ENCODE results near the gene AJAP1. TPM values are rescaled to one million over a fixed set of nuclear protein-coding genes. Genes with fewer than 3 reads are reported as not detected.
"Not testable (repeated sequence)": the region's sequence is repeated elsewhere in the genome, so short reads cannot be mapped to it uniquely, and the experiment has no call there.

Gene AJAP1
- total RNA-seq, 1 experiment from 2014 or later: 0.68 TPM

DNA sequence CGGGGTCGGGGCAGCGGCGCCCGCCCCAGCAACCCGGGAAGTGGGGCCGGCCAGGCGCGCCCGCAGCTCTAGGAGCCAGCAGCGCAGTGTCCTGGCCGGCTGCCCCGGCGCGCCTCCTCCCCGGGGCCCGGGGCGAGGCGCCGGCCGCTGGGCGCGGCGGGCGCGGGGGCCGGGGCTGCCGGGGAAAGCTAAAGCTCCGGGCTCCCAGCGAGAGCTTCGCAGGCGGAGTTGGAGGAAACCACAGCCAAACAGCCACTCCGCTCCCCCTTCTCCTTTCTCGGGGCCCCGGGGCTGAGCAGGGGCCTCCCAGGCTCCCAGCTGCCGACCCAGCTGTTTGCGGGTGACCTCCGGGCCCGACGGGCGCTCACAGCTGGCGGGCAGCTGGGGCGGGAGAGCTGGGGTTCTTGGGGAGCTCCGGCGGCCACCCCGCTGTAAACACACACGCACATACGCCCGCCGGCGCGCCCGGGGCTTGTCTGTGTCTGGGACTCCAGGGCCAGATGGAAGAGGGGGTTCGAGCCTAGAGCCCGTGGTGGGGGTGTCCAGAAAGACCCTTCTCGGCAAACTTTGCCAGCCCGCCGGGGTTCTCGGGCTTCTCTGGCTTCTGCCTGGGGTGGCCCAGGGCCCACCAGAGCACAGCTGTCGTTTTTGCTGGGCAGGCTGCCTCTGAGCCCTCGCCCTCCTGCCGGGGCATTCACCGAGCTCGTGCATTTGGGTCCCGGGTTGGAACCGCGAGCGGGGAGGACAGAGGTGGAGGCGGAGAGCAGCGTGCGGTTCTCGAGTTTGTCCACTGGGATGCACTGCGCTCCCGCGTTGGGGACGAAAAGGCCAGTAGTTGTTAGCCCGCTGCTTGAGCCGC, 1.5 kb downstream of the AJAP1 start:
- peak; percentile 40 for DNase-seq (ENCODE audit: low spot score)
- in situ Hi-C loops (cut with HindIII; ENCODE audit: low sequenced_read_pairs): no loop called here

DNA sequence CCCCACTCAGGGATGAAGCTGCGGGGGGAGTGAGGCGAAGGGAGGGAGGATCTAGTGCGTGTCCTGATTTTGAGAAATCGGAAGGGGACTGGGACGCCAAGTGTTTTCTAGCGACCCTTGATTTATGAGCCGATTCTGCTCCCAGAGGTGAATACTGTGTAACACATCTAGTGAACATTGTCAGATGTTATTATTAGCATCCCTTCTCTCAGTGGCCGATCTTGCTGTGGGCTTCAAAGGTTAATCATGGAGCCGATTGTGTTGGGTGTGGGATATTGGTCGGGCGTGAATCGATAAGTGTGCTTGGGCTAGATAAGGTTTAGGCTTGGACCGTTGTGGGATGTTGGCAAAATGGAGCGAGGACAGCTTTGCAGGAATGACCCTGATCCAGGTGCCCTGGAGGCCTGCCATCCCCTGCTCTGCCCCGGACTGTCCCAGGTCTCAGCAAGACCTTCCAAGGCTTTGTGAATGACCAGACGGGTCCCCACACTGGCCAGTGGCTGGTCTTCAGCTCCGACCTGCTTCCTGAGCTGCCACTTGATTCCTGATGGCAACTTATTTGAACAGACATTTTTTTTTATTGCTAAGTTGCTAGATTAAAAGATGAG, 2.2 kb downstream of the AJAP1 start:
- in situ Hi-C loops (cut with HindIII; ENCODE audit: low sequenced_read_pairs): no loop called here

DNA sequence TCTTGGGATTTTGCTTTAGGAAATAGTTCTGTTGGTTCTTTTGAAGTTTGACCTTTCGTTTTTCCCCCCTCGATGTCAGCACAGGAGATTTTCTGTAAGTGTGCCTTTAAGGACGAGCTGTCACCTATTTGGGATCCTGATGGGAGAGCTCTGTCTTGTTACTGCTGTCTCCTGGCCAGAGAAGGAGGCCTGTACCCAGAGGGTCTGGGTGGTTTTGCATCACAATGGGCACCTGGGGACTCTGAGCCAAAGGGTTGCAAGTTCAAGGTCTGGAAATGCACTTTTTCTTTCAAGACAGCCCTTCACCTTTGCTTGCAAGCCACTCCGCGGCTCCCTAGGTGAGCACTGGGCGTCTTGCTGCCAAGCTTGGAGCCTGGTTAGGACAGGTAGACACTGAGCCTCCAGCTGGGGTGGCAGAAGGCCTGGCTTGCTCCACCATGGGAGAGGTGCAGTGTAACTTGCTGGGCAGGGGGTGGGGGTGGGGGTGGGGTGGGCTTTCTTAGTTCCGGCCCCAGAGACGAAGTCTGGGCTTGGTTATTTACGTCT, 2.9 kb downstream of the AJAP1 start:
- in situ Hi-C loops (cut with HindIII; ENCODE audit: low sequenced_read_pairs): no loop called here

More for the DNA sequence above, 2.2 kb downstream of the AJAP1 start:
- DNase-seq (ENCODE audit: low spot score): no peak

DNA sequence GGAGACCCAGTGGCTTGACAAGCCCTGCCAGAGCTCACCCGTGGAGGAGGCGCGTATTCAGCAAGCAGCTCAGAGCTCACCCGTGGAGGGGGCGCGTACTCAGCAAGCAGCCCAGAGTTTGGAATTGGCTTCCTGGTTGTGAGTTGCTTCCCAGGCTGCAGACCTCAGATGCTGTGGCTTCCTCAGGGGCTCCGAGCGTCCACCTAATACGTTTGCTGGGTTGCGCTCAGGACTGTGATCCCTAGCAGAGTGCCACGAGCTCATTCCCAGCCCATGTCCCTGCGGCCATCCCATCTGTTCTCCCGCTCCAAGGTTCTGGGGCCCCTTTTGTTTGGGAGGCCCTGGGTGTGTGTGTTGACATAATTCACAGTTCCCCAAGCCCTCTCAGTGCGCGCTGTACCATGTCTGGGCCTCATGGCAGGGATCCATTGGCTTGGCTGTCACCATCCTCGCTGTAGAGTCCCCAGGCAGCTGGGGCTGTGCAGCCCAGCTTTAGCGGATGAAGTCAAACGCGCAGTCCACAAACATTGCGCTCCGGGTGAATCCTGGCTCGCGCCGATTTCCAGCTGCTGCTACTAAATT, 3.6 kb downstream of the AJAP1 start:
- in situ Hi-C loops (cut with HindIII; ENCODE audit: low sequenced_read_pairs): no loop called here
- no peak for DNase-seq (ENCODE audit: low spot score)

More for the DNA sequence above, 2.9 kb downstream of the AJAP1 start:
- no peak for DNase-seq (ENCODE audit: low spot score)

DNA sequence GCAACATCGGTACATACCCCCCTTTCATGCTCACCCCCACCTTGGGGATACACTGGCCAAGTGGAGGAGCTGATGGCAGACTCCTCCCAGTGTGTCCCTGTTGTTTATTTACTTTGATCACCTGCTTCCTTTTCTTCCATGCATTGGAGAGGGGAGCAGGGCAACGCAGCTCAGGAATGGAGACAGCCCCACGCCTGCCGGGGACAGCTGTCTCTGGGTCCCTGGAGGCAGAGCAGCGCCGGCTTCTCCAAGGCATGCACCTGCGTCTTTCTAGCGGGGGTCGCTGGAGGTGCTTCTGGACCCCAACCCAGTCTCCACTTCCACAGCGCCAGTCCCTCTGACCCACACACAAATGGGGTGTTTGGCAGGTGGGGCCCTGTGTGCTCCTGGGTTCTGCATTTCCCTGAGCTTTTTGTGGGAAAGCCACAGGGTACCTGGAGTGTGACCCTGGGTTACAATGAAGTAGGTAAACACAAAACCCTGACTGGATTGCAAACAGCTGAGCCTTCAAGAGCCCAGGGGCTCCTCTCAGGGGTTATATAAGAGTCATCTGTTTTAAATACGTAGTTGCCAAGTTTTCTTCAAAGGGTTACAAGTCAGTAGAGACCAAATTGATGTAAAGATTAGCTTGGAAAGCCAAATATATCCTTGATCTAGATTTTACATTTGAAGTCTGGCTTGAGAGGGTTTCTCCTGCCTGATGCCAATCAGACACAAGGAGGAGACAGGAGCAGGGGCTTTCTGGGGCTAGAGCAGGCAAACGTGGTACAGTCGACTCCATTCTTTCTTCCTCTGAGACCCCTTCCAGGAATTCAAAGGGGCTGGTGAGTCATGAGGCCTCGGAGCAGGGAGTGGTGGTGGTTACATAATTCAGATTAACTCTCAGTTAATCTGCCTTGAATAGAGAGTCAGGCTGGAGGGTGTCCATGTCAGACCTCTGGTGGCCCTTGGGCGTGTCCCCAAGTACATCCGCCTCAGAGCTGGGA, 4.5 kb downstream of the AJAP1 start:
- in situ Hi-C loops (cut with HindIII; ENCODE audit: low sequenced_read_pairs): no loop called here
- DNase-seq (ENCODE audit: low spot score): no peak

DNA sequence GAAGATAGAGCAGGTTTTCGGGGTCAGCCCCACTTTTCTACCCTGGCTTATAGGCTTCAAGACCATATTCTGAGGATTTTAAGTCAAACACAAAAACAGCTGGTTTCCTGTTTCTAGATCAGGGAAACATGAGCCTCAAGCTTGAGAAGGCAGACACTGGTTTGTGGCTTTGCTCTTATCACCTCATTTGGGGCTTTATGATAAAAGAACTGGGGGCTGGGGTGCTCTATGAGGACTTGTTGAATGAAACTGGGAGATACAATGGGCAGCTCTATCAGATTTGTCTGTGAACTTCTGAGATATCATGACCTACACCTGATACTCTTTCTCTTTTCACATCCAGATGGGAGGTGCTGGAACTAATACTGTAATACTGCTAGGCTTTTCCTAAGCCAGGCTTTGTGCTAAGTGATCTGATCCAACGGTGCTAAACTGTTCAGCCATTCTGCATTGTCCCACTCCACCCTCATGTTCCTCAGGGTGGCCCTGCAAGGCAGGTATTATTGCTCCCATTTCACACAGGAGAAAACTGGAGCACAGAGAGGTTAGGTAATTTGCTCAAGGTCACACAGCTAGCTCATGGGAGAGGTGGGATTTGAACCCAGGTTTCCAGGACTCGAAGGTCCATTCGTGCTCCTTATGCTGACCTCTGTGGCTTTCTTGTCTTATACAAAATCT, 6.6 kb downstream of the AJAP1 start:
- in situ Hi-C loops (cut with HindIII; ENCODE audit: low sequenced_read_pairs): no loop called here
- no peak for DNase-seq (ENCODE audit: low spot score)

DNA sequence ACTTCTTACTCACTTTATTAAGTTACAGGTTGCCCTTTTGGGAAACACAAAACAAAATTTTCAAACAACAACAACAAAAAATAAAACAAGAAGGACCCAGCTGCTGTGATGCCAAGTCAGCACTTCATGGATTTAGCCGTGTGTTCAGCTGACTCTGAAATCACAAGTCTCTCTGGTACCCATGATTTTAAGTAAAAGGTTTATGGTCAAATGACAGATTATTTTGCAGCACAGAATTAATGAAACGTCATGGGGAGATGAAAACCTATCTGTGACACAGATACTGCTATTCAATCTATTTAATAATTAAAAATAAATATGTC, 7.1 kb downstream of the AJAP1 start:
- in situ Hi-C loops (cut with HindIII; ENCODE audit: low sequenced_read_pairs): no loop called here

DNA sequence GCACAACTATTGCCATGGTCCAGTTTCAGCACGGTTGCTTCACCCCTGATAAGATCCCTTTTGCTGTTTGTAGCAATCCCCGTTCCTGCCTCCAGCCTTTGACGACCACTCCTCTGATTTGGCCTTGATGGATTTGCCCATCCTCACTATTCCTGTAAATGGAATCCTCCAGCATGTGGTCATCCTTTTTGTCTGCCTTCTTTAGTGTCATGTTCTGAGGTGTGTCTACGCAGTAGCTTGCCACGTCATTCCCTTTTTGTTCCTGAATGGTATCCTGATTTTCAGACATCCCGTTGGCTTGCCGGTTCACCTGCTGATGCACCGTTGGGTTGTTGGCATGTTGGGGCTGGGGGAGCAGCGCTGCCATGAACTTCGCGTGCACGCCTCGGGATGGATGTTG, 7.8 kb downstream of the AJAP1 start:
- no peak for DNase-seq (ENCODE audit: low spot score)
- in situ Hi-C loops (cut with HindIII; ENCODE audit: low sequenced_read_pairs): no loop called here

More for the DNA sequence above, 7.1 kb downstream of the AJAP1 start:
- no peak for DNase-seq (ENCODE audit: low spot score)

DNA sequence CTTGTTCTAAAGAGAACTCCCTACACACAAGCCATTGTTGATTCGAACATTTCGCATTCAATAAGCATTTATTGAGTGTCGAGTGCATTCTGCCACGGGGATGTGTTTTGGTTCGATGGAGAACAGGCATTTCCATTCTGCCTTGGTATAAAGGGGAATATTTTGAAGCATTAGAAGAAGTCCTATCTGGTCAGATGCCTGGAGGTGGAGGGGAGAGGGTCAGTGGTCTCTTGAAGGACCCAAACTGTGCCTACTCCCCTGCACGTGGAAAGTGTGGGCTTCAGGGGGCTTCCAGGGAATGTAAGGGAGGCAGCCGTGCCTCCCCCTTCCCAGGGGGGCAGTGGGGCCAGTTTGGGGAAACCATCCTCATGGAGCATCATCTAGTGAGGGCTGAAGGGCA, 8.3 kb downstream of the AJAP1 start:
- in situ Hi-C loops (cut with HindIII; ENCODE audit: low sequenced_read_pairs): no loop called here
- no peak for DNase-seq (ENCODE audit: low spot score)

DNA sequence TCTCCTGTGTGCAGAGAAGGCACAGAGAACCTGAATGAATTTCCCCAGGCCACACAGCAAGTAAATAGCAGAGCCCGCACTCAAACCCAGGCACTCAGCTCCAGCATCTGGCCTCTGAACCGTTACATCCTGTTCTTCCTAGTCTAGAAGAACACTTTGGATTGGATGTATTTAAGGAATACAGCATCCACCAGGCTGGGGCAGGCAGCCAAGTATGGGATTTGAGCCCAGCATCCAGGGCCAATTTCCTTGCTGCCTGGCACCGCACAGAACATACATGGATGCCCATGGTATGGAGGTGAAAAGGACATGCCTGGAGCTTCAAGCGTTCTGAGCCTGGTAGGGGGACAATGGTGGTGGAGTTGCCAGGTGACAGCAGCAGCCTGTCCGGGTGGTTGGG, 9.7 kb downstream of the AJAP1 start:
- in situ Hi-C loops (cut with HindIII; ENCODE audit: low sequenced_read_pairs): no loop called here
- no peak for DNase-seq (ENCODE audit: low spot score)

DNA sequence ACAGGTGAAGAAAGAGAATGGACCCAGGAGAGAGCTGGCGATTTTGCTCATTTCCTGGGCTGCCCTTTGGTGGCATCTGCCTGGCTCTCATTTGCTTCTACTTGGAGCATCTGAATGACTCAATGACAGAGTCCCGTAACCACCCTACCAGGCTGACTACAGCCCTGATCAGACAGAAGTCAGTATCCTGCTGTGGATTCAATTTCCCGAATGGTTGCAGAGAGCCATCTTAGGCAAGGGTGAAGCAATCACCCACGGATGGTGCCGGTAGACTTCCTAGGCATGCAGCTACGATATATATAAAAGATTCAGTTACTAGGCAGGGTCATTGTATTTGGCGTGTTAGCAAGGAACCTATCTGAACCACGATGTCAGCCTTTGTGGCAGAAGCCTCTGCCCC, 10.2 kb downstream of the AJAP1 start:
- in situ Hi-C loops (cut with HindIII; ENCODE audit: low sequenced_read_pairs): no loop called here
- DNase-seq (ENCODE audit: low spot score): no peak

DNA sequence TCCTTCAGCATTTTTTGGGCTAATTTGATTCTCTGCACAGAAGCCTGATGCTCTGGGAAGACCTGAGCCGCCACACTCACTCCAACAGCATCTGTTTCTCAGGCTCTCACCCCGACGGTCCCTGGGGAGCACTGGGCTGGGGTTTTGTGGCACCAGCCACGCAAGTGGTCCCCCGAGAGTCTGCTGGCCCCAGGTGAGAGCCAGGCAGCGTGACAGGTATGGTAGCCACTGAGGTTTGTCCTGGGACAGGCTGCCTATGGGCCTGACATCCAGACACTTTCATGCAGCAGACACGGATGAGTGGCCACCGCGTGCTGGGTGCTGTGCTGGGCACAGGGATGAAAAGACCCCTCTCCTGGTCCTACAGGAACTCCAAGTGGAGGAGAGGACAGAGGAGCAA, 11.0 kb downstream of the AJAP1 start:
- in situ Hi-C loops (cut with HindIII; ENCODE audit: low sequenced_read_pairs): no loop called here
- DNase-seq (ENCODE audit: low spot score): no peak

DNA sequence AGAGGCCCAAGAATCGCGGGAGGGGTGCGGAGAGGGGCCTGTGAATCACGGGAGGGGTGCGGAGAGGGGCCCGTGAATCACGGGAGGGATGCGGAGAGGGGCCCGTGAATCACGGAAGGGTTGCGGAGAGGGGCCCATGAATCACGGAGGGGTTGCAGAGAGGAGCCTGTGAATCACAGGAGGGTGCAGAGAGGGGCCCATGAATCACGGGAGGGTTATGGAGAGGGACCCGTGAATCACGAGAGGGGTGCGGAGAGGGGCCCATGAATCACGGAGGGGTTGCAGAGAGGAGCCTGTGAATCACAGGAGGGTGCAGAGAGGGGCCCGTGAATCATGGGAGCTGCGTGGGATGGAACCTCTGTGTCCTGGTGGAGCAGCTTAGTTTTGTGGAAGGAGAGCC, 12.3 kb downstream of the AJAP1 start:
- DNase-seq (ENCODE audit: low spot score); in situ Hi-C loops (cut with HindIII; ENCODE audit: low sequenced_read_pairs): not testable (repeated sequence)

DNA sequence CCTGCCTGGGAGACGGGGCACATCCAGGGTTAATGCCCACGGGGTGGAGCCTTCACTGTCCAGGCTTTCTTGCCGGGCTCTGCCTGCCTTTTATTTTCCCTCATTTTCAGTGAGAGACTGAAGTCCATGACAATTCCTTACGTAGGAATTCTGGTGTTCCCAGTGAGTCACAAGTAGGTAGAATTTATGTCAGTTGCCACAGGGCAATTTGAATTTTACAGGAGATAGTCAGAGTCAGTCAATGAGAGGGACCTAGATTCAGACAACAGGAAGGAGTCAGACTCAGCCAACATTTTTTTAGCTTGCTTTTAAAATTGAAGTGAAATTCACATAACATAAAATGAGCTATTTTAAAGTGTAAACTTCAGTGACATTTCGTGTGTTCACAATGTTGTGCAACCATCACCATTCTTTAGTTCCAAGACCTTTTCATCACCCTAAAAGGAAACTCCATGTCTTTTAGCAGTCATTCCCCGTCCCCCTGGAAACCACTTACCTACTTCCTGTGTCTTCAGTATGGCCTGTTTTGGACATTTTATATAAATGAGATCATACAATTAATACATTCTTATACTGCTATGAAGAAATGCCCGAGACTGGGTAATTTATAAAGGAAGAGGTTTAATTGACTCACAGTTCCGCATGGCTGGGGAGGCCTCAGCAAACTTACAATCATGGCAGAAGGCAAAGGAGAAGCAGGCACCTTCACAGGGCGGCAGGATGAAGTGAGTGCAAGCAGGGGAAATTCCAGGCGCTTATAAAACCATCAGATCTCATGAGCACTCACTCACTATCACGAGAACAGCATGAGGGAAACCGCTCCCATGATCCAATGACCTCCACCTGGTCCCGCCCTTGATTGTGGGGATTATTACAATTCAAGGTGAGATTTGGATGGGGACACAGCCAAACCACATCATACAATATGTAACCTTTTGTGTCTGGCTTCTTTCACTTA, 14.6 kb downstream of the AJAP1 start:
- in situ Hi-C loops (cut with HindIII; ENCODE audit: low sequenced_read_pairs): no loop called here
- DNase-seq (ENCODE audit: low spot score): no peak

DNA sequence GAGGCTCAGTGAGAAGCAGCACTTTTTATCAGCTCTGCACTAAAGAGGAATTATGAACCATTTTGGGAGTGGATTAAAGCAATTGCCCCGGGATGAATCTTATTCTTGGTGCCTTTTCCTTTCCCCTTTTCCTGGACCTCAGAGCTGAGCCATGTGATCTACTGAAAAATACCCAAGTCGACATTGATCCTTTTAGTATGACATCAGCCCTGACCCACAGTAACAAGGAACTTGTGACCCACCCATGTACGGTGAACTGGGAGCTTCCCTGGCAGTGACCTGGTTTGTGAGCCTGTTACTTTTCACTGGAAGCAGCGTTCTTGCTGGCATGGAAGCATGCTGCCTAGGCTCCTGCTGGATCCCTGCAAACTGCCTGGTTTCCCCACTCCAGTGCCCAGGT, 15.9 kb downstream of the AJAP1 start:
- DNase-seq (ENCODE audit: low spot score): no peak
- in situ Hi-C loops (cut with HindIII; ENCODE audit: low sequenced_read_pairs): no loop called here

DNA sequence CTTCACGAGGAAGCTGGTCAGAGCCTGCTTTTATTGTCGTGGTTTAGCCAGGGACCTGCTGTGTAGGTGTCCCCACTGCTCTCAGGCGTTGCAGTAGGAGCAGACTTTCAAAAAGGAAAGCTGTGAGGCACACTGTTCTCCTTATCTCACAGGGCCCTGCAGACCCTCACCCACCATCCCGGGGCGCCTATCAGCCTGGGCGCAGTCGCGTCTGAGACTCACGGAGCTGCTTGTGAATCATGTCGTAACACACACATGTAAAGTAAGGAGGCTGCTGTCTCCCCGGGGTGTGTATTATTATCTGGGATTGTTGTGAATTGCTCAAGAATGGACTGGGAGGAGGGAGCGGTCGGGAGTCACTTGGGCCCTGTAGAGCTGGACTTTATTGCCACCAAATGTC, 17.4 kb downstream of the AJAP1 start:
- in situ Hi-C loops (cut with HindIII; ENCODE audit: low sequenced_read_pairs): no loop called here

DNA sequence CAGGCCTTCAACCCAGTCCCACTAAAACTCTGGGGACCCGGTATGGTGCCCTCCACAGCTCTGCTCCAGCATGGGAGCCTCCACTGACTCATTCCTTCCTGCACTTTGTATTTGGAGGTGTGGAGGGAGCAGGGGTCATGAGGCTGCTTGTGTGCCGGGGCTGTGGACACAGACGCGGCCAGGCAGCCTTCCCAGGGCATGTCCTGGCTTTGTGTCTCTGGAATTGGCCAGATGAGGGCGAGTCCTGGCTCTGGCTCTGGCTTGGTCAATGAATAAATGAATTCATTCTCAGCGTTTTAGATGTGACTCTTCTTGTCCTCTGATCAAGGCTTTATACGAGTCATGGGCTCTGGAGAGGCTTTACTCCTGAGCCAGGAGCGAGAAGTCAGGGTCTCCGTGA, 19.1 kb downstream of the AJAP1 start:
- in situ Hi-C loops (cut with HindIII; ENCODE audit: low sequenced_read_pairs): no loop called here
- no peak for DNase-seq (ENCODE audit: low spot score)

More for the DNA sequence above, 17.4 kb downstream of the AJAP1 start:
- no peak for DNase-seq (ENCODE audit: low spot score)

DNA sequence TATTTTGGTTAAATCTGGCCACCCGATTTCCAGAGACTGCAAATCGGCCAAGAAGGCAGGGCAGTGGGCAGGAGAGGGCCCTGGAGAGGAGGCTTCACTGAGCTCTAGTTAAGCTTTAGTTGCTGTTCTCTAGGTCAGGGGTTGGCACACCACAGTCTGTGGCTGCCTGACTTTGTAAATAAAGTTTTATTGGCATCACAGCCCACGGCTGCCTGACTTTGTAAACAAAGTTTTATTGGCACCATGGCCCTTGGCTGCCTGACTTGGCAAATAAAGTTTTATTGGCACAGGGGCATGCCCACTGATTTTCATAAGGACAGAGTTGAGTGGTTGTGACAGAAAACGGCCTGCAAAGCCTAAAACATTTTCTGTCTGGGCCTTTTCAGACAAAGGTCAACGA, 19.7 kb downstream of the AJAP1 start:
- in situ Hi-C loops (cut with HindIII; ENCODE audit: low sequenced_read_pairs): no loop called here
- DNase-seq (ENCODE audit: low spot score): no peak
